HG02571 (cell line): ENCODE data around the gene OSTF1.

ENCODE experiments used
- ATAC-seq: cut with Tn5 transposase; IDR thresholded peaks from one replicate; pipeline ENCODE4 v1.9.1; 2021; ENCODE audit warnings: mild to moderate bottlenecking, moderate library complexity; ENCODE audit not compliant: unreplicated experiment

OSTF1 gene

GRCh38 chr9:75117564-75117963 lies 29.2 kb downstream of the OSTF1 start:
- no peak for ATAC-seq

GRCh38 chr9:75120686-75121085 lies 32.4 kb downstream of the OSTF1 start:
- no peak for ATAC-seq

- ATAC-seq: no peak
Observed at GRCh38 chr9:75121914-75122558, 33.7 kb downstream of the OSTF1 start.

GRCh38 chr9:75123696-75124095 lies 35.4 kb downstream of the OSTF1 start:
- ATAC-seq: no peak

GRCh38 chr9:75128535-75128934 lies 40.2 kb downstream of the OSTF1 start:
- no peak for ATAC-seq

- ATAC-seq: no peak
Observed at GRCh38 chr9:75130172-75130571, 41.9 kb downstream of the OSTF1 start.

GRCh38 chr9:75130621-75131230 lies 42.4 kb downstream of the OSTF1 start:
- ATAC-seq: no peak

- no peak for ATAC-seq
Observed at GRCh38 chr9:75131700-75132099, 43.4 kb downstream of the OSTF1 start.

- no peak for ATAC-seq
Observed at GRCh38 chr9:75132244-75132643, 43.9 kb downstream of the OSTF1 start.

- no peak for ATAC-seq
Observed at GRCh38 chr9:75133396-75133795, 45.1 kb downstream of the OSTF1 start.

GRCh38 chr9:75134495-75134894 lies 46.2 kb downstream of the OSTF1 start:
- ATAC-seq: no peak

GRCh38 chr9:75138260-75139040 lies 50.1 kb downstream of the OSTF1 start:
- no peak for ATAC-seq

GRCh38 chr9:75139201-75139600 lies 50.9 kb downstream of the OSTF1 start:
- no peak for ATAC-seq

- ATAC-seq: no peak
Observed at GRCh38 chr9:75140261-75140660, 51.9 kb downstream of the OSTF1 start.

GRCh38 chr9:75142202-75142601 lies 53.9 kb downstream of the OSTF1 start:
- ATAC-seq: no peak

- no peak for ATAC-seq
Observed at GRCh38 chr9:75146229-75146628, 57.9 kb downstream of the OSTF1 start.

GRCh38 chr9:75147638-75148037 lies 59.3 kb downstream of the OSTF1 start:
- ATAC-seq: no peak

- ATAC-seq: no peak
Observed at GRCh38 chr9:75148561-75148960, 60.2 kb downstream of the OSTF1 start.

- no peak for ATAC-seq
Observed at GRCh38 chr9:75149841-75150241, 61.5 kb downstream of the OSTF1 start.

- ATAC-seq: no peak
Observed at GRCh38 chr9:75150512-75150911, 62.2 kb downstream of the OSTF1 start.

GRCh38 chr9:75152416-75152815 lies 64.1 kb downstream of the OSTF1 start:
- no peak for ATAC-seq

GRCh38 chr9:75156858-75157257 lies 68.5 kb downstream of the OSTF1 start:
- no peak for ATAC-seq
